ENCODE results near the gene RASEF. TPM values are rescaled to one million over a fixed set of nuclear protein-coding genes. Genes with fewer than 3 reads are reported as not detected.

RASEF gene
- total and polyA plus RNA-seq, 2 of the 13 experiments (the other 11 are each of a cell fraction or from before 2014, with no cell fraction given): 0.07 TPM; not detected in 1

- ChIA-PET CTCF (ENCODE audit: low intra/inter-chr PET ratio, low total read pairs) (no interaction called here), POLR2A (no interaction called here)
- DNase-seq (ENCODE audit: low spot score) (no peak), ATAC-seq (no peak), FAIRE-seq (no peak)
- H3K9me3 ChIP-seq (ENCODE audit: low read length): no peaks in the 10 kb centered on the region
- H4K20me1 ChIP-seq (ENCODE audit: insufficient read depth, low read length): no peaks in the 10 kb centered on the region
- no peaks in the 10 kb centered on the region for H3K4me1 ChIP-seq (ENCODE audit: insufficient read depth, low read length)
- no peak overlapping the region for H3K9ac ChIP-seq (ENCODE audit: insufficient read depth, low read depth, low read length)
- no TSS peak for BruUV-seq (replicated peaks)
- in situ Hi-C loops (cut with HindIII; ENCODE audit: extremely low pct_ligation_motif_present, low pct_unique_long_range_greater_than_20kb) (no loop called here), intact Hi-C loops (cut with micrococcal nuclease; ENCODE audit: unreplicated experiment) (no loop called here)
- no peak overlapping the region for H3K27ac ChIP-seq (ENCODE audit: extremely low read length, insufficient read depth, low read length)
- H3K27me3 ChIP-seq (ENCODE audit: control insufficient read depth in 1 of 2, insufficient read depth in 2 of 2, low read length in 2 of 2): no peaks in the 10 kb centered on the region; a peak in 1 of 5 replicates
- no peak overlapping the region for H2AFZ ChIP-seq (ENCODE audit: low read length)
- H3K79me2 ChIP-seq (ENCODE audit: insufficient read depth, low read length): no peaks in the 10 kb centered on the region
- no peaks in the 10 kb centered on the region for H3K36me3 ChIP-seq (replicated peaks in 1 of 2; ENCODE audit: control insufficient read depth in 1 of 2, insufficient read depth in 2 of 2, low read length in 2 of 2)
- no peak overlapping the region for H3K4me2 ChIP-seq (ENCODE audit: low read depth, low read length)
- no peak overlapping the region for H3K4me3 ChIP-seq (replicated peaks in 1 of 3; ENCODE audit: insufficient read depth in 1 of 3, low read depth in 2 of 3, low read length in 3 of 3)
- TF ChIP-seq ZMYM4 (CRISPR knock-in tag; IDR thresholded peaks at IDR 0.05): no peak
- no peak for TF ChIP-seq SMYD3 (CRISPR knock-in tag; IDR thresholded peaks at IDR 0.05)
- no peak for TF ChIP-seq BATF2 (CRISPR knock-in tag; IDR thresholded peaks at IDR 0.05)
- no peak for TF ChIP-seq NAIF1 (CRISPR knock-in tag; IDR thresholded peaks at IDR 0.05; ENCODE audit: borderline replicate concordance)
- no peak for TF ChIP-seq SIX4 (CRISPR knock-in tag; IDR thresholded peaks at IDR 0.05)
- TF ChIP-seq ZNF24 (IDR thresholded peaks at IDR 0.05): no peak
- TF ChIP-seq SP2 (CRISPR knock-in tag; IDR thresholded peaks at IDR 0.05): no peak
- TF ChIP-seq SMAD9 (CRISPR knock-in tag; IDR thresholded peaks at IDR 0.05): no peak
- no peak for TF ChIP-seq DNMT1 (CRISPR knock-in tag; IDR thresholded peaks at IDR 0.05)
- no peak for TF ChIP-seq SRY (CRISPR knock-in tag; IDR thresholded peaks at IDR 0.05)
- no peak for TF ChIP-seq KAT2B (IDR thresholded peaks at IDR 0.05; ENCODE audit: borderline replicate concordance, low read depth, low read length)
- no peak for TF ChIP-seq NFE2L2 (IDR thresholded peaks at IDR 0.05; ENCODE audit: low read length)
- no peak for TF ChIP-seq ZNF788 (CRISPR knock-in tag; IDR thresholded peaks at IDR 0.05; ENCODE audit: borderline replicate concordance)
- no peak for TF ChIP-seq NFIC (IDR thresholded peaks at IDR 0.05; ENCODE audit: low read length)
- TF ChIP-seq ATF6 (CRISPR knock-in tag; conservative IDR thresholded peaks at IDR 0.05): no peak
- no peak for TF ChIP-seq ZBTB39 (CRISPR knock-in tag; IDR thresholded peaks at IDR 0.05)
- TF ChIP-seq ZNF138 (CRISPR knock-in tag; IDR thresholded peaks at IDR 0.05; ENCODE audit: low read depth): no peak
- no peak for TF ChIP-seq CENPBD1 (CRISPR knock-in tag; IDR thresholded peaks at IDR 0.05; ENCODE audit: borderline replicate concordance, low read depth)
- no peak for TF ChIP-seq EHMT2 (IDR thresholded peaks at IDR 0.05; ENCODE audit: borderline replicate concordance, low read depth, low read length)
Measured at GRCh38 chr9:83011611-83012010, 51.3 kb downstream of the RASEF start.

Measured in HepG2 (cell line).